Neural cell (in vitro differentiated cells): ENCODE data around the gene ADGRB3. TPM values are rescaled to one million over a fixed set of nuclear protein-coding genes. Genes with fewer than 3 reads are reported as not detected.
A peak's percentile ranks its signal among the peaks of the same experiment; 100 is the strongest.

ENCODE experiments used
- H2AFZ ChIP-seq: fragments of 200-600, 300-800 bp; sonication (generic), shearing (Covaris generic); 2 replicates; pipeline ENCODE4 v1.6.0; 2014; ENCODE audit warnings: low read depth, mild to moderate bottlenecking, antibody characterized with exemption, low read length, moderate library complexity
- H3F3A ChIP-seq: fragments of 200-600 bp; shearing (Covaris generic); 2 replicates; pipeline ENCODE4 v1.6.1; 2016; ENCODE audit warnings: mild to moderate bottlenecking, moderate library complexity, mixed read lengths, antibody characterized with exemption, low read length; ENCODE audit not compliant: insufficient read depth, poor library complexity, severe bottlenecking
- H3K27ac ChIP-seq: fragments of 200-600, 300-800 bp; sonication (generic), shearing (Covaris generic); 2 replicates; pipeline ENCODE4 v1.5.1; 2014; ENCODE audit warnings: mild to moderate bottlenecking, low read length, moderate library complexity
- H3K27me3 ChIP-seq: fragments of 300-800, 200-600 bp; sonication (generic), shearing (Covaris generic); 2 replicates; pipeline ENCODE4 v1.6.0; 2014; ENCODE audit warnings: mild to moderate bottlenecking, low read depth, low read length, moderate library complexity; ENCODE audit not compliant: insufficient read depth
- H3K36me3 ChIP-seq: fragments of 300-800, 200-600 bp; sonication (generic), shearing (Covaris generic); 2 replicates; pipeline ENCODE4 v1.5.1; 2014; ENCODE audit warnings: mild to moderate bottlenecking, antibody characterized with exemption, low read length, moderate library complexity; ENCODE audit not compliant: insufficient read depth
- H3K4me2 ChIP-seq: fragments of 300-800, 200-600 bp; sonication (generic), shearing (Covaris generic); 2 replicates; pipeline ENCODE4 v1.6.0; 2014; ENCODE audit warnings: mild to moderate bottlenecking, low read length
- H3K4me3 ChIP-seq: fragments of 300-800, 200-600 bp; sonication (generic), shearing (Covaris generic); 2 replicates; pipeline ENCODE4 v1.5.1; 2014; ENCODE audit warnings: mild to moderate bottlenecking, low read length, moderate library complexity
- H3K79me2 ChIP-seq: fragments of 200-600 bp; shearing (Covaris generic); replicated peaks from 2 replicates; pipeline ENCODE4 v1.6.0; 2014; ENCODE audit warnings: mild to moderate bottlenecking, low read length, moderate library complexity; ENCODE audit not compliant: insufficient read depth
- H3K9ac ChIP-seq: fragments of 300-800, 200-600 bp; sonication (generic), shearing (Covaris generic); 2 replicates; pipeline ENCODE4 v1.6.1; 2016; ENCODE audit warnings: mild to moderate bottlenecking, low read length, mixed read lengths
- H3K9me2 ChIP-seq: fragments of 200-600 bp; shearing (Covaris generic); 2 replicates; pipeline ENCODE4 v1.6.1; 2016; ENCODE audit warnings: mild to moderate bottlenecking, low read length, mixed read lengths; ENCODE audit not compliant: insufficient read depth
- H3K9me3 ChIP-seq: fragments of 200-600, 300-800 bp; sonication (generic), shearing (Covaris generic); 2 replicates; pipeline ENCODE4 v1.6.1; 2016; ENCODE audit warnings: mild to moderate bottlenecking, mixed run types, low read length, moderate library complexity, mixed read lengths
- H4K20me1 ChIP-seq: fragments of 200-600 bp; shearing (Covaris generic); 2 replicates; pipeline ENCODE4 v1.6.1; 2016; ENCODE audit warnings: mild to moderate bottlenecking, mixed run types; ENCODE audit not compliant: insufficient read depth
- CTCF ChIP-seq: fragments of 450-650 bp; IDR thresholded peaks from 2 replicates; pipeline ENCODE4 v1.5.1; 2014; ENCODE audit warnings: antibody characterized with exemption, mild to moderate bottlenecking, moderate library complexity; ENCODE audit not compliant: poor library complexity, severe bottlenecking
- EP300 ChIP-seq: fragments of 450-650 bp; conservative IDR thresholded peaks from 2 replicates; pipeline ENCODE4 v1.6.1; 2014; ENCODE audit warnings: antibody characterized with exemption, mild to moderate bottlenecking, moderate library complexity; ENCODE audit not compliant: poor library complexity, severe bottlenecking
- EZH2 ChIP-seq: fragments of 200-600, 300-800 bp; shearing (Covaris generic), sonication (generic); IDR thresholded peaks from 2 replicates; pipeline ENCODE4 v1.6.1; 2014; ENCODE audit warnings: antibody characterized with exemption, low read length, borderline replicate concordance, mild to moderate bottlenecking; ENCODE audit not compliant: insufficient read depth, poor library complexity, severe bottlenecking
- MXI1 ChIP-seq: fragments of 450-650 bp; conservative IDR thresholded peaks from 2 replicates; pipeline ENCODE4 v1.6.1; 2014; ENCODE audit warnings: antibody characterized with exemption, mild to moderate bottlenecking; ENCODE audit not compliant: poor library complexity, severe bottlenecking
- POLR2AphosphoS5 ChIP-seq: IDR thresholded peaks from 2 replicates; pipeline ENCODE4 v1.6.1; 2012
- RAD21 ChIP-seq: fragments of 450-650 bp; conservative IDR thresholded peaks from 2 replicates; pipeline ENCODE4 v1.6.1; 2014; ENCODE audit warnings: antibody characterized with exemption, mild to moderate bottlenecking, moderate library complexity
- REST ChIP-seq: IDR thresholded peaks from 2 replicates; pipeline ENCODE4 v1.6.1; 2012; ENCODE audit warnings: borderline replicate concordance
- SMC3 ChIP-seq: fragments of 450-650 bp; conservative IDR thresholded peaks from 2 replicates; pipeline ENCODE4 v1.6.1; 2014; ENCODE audit warnings: antibody characterized with exemption, mild to moderate bottlenecking, moderate library complexity; ENCODE audit not compliant: poor library complexity
- TAF1 ChIP-seq: IDR thresholded peaks from 2 replicates; pipeline ENCODE4 v1.6.1; 2012; ENCODE audit warnings: low read depth
- polyA plus RNA-seq: library from polyadenylated mRNA; depleted of rRNA; stranded (reverse); fragments of >200 nt; gene quantifications from 2 replicates; pipeline ENCODE4 v1.2.3, GENCODE V29; 2014

Gene ADGRB3
- polyA plus RNA-seq, 1 donor from 2014 or later, result 66.5 TPM

- Histone ChIP-seq H3K36me3 (no peaks in the 10 kb centered on the region), H3K9me2 (no peaks in the 10 kb centered on the region), H3F3A (no peaks in the 10 kb centered on the region), H2AFZ (no peak overlapping the region), H4K20me1 (no peaks in the 10 kb centered on the region), H3K27me3 (no peaks in the 10 kb centered on the region), H3K4me2 (no peak overlapping the region), H3K79me2 (no peaks in the 10 kb centered on the region), H3K27ac (no peak overlapping the region), H3K4me3 (no peak overlapping the region), H3K9ac (no peak overlapping the region), H3K9me3 (no peaks in the 10 kb centered on the region)
- TF ChIP-seq SMC3 (no peak), TAF1 (no peak), MXI1 (no peak), REST (no peak), EZH2 (no peak), EP300 (peak; percentile 48), RAD21 (no peak), CTCF (no peak), POLR2AphosphoS5 (peak; percentile 7)
These were observed 705.1 kb downstream of the ADGRB3 start for GRCh38 chr6:69340196-69340595.

GRCh38 chr6:69343851-69344250 lies 708.8 kb downstream of the ADGRB3 start:
- no peaks in the 10 kb centered on the region for H3K36me3 ChIP-seq
- no peak overlapping the region for H3K4me3 ChIP-seq
- H2AFZ ChIP-seq, result no peak overlapping the region
- H3K27ac ChIP-seq, result peak overlapping the region; percentile 7
- TF ChIP-seq REST, result no peak
- no peak for TF ChIP-seq MXI1
- no peak for TF ChIP-seq POLR2AphosphoS5
- TF ChIP-seq SMC3, result no peak
- TF ChIP-seq EZH2, result no peak
- no peak for TF ChIP-seq TAF1
- TF ChIP-seq CTCF, result no peak
- peak; percentile 39 for TF ChIP-seq EP300
- H3K79me2 ChIP-seq, result no peaks in the 10 kb centered on the region
- no peaks in the 10 kb centered on the region for H3K9me2 ChIP-seq
- no peaks in the 10 kb centered on the region for H4K20me1 ChIP-seq
- H3F3A ChIP-seq, result no peaks in the 10 kb centered on the region
- H3K27me3 ChIP-seq, result no peaks in the 10 kb centered on the region
- no peaks in the 10 kb centered on the region for H3K9me3 ChIP-seq
- H3K4me2 ChIP-seq, result no peak overlapping the region
- H3K9ac ChIP-seq, result no peak overlapping the region
